Suprapubic skin (tissue), 4 donors: ENCODE measurements around the gene RPL7A. TPM values are rescaled to one million over a fixed set of nuclear protein-coding genes. Genes with fewer than 3 reads are reported as not detected.

Experiments used
- DNase-seq, 2 donors: peaks; one replicate each; pipeline ENCODE4 v3.0.0-alpha.2; 2019; ENCODE audit warnings: low spot score in 2 of 2
- H3K27ac ChIP-seq: fragments of 200-600 bp; sonication (generic); one replicate; pipeline ENCODE4 v1.5.1; 2019
- H3K27me3 ChIP-seq: fragments of 200-600 bp; sonication (generic); one replicate; pipeline ENCODE4 v1.5.1; 2019
- H3K36me3 ChIP-seq: fragments of 200-600 bp; sonication (generic); one replicate; pipeline ENCODE4 v1.5.1; 2019
- H3K4me1 ChIP-seq: fragments of 200-600 bp; sonication (generic); one replicate; pipeline ENCODE4 v1.5.1; 2019
- H3K4me3 ChIP-seq: fragments of 200-600 bp; sonication (generic); one replicate; pipeline ENCODE4 v1.5.1; 2019; ENCODE audit warnings: mild to moderate bottlenecking
- H3K9me3 ChIP-seq: fragments of 200-600 bp; sonication (generic); one replicate; pipeline ENCODE4 v1.5.1; 2019
- CTCF ChIP-seq, 2 donors: fragments of 200-600 bp in 1 of 2; fragments of 450-650 bp in 1 of 2; sonication (generic) in 1 of 2; IDR thresholded peaks; one replicate each; pipeline ENCODE4 v1.5.1; 2016 to 2019; ENCODE audit warnings: antibody characterized with exemption in 2 of 2, mild to moderate bottlenecking in 1 of 2, moderate library complexity in 1 of 2
- EP300 ChIP-seq: sonication (generic); formaldehyde crosslinking; IDR thresholded peaks from one replicate; pipeline ENCODE4 v1.6.1; 2017; ENCODE audit warnings: antibody characterized with exemption
- POLR2A ChIP-seq, 2 donors: fragments of 450-650 bp; IDR thresholded peaks; one replicate each; pipeline ENCODE4 v1.6.1; 2017; ENCODE audit warnings: antibody characterized with exemption in 2 of 2, mild to moderate bottlenecking in 2 of 2, moderate library complexity in 2 of 2
- POLR2AphosphoS5 ChIP-seq, 3 donors: sonication (generic); formaldehyde crosslinking; IDR thresholded peaks; one replicate each; pipeline ENCODE4 v1.6.1; 2017; ENCODE audit warnings: antibody characterized with exemption in 3 of 3
- WGBS: methylation state at CpG from one replicate; pipeline ENCODE4 v1.1.5; 2018; 5-methylcytosine and 5-hydroxymethylcytosine counted together
- total RNA-seq, 4 donors: library from RNA; depleted of rRNA; stranded (reverse); fragments of >200 nt; gene quantifications; one replicate each; pipeline ENCODE4 v1.1.0, GENCODE V29; 2016

Gene RPL7A
- total RNA-seq, 4 donors from 2014 or later, result 1,468 to 3,048 (median 2,531) TPM

GRCh38 chr9:133331221-133331620 is 16.8 kb upstream of the RPL7A start:
- Histone ChIP-seq H3K9me3 (no peaks in the 10 kb centered on the region), H3K36me3 (peaks cover 41% of the 10 kb centered on the region), H3K27ac (no peak overlapping the region), H3K4me3 (no peak overlapping the region), H3K27me3 (no peaks in the 10 kb centered on the region), H3K4me1 (peaks cover 17% of the 10 kb centered on the region)
- peak in 1 of 2 donors; percentile 52 for DNase-seq
- no peak for TF ChIP-seq CTCF (IDR thresholded peaks at IDR 0.05)
- no peak for TF ChIP-seq POLR2A (IDR thresholded peaks at IDR 0.05)
- no peak for TF ChIP-seq POLR2AphosphoS5 (IDR thresholded peaks at IDR 0.05)
- TF ChIP-seq EP300, result no peak
- WGBS, result 89% methylated on average over 10 of the region's 19 CpGs

DNA sequence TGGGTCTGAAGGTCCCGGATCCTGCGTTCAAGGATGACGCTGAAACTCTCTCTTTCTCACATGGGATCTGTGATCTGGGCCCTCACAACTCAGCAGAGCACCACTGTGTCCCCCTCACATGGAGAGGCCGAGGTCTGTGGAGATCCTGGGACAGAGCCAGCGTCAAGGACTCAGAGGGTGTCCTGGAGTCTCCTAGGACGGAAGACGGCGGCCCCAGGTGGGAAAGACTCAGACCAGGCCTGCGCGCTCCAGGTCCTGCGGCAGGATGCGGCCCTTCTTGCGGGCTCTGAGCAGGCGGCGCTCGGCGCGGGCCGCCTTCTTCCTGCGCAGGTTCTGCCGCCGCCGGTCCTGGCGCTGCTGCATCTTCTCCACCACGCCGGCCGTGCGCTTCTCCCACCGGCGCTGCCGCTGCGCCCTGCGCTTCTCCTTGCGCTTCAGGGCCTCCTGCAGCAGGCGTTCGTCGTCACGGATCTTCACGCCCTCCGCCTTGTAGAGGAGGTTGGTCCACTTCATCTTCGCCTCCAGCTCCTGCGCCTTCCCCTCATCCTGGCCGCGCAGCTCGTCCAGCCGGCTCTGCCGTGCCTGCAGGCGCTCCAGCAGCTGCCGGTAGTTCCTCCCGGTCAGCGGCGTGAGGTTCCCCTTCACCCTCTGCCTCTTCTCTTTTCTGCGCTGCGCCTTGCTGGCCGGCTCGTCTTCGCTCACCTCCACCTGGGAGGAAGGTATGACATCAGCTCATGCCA is 16.2 kb upstream of the RPL7A start:
- H3K27me3 ChIP-seq, result no peaks in the 10 kb centered on the region
- peaks cover 23% of the 10 kb centered on the region for H3K4me1 ChIP-seq
- no peak for TF ChIP-seq CTCF (IDR thresholded peaks at IDR 0.05)
- no peak for TF ChIP-seq POLR2A (IDR thresholded peaks at IDR 0.05)
- no peak for TF ChIP-seq POLR2AphosphoS5 (IDR thresholded peaks at IDR 0.05)
- TF ChIP-seq EP300, result no peak
- H3K9me3 ChIP-seq, result no peaks in the 10 kb centered on the region
- DNase-seq, result peak in 1 of 2 donors; percentile 55
- H3K36me3 ChIP-seq, result peaks cover 41% of the 10 kb centered on the region
- 97% methylated on average over 57 of the region's 57 CpGs for WGBS
- no peak overlapping the region for H3K4me3 ChIP-seq
- H3K27ac ChIP-seq, result no peak overlapping the region

- Histone ChIP-seq H3K4me1 (peaks cover 25% of the 10 kb centered on the region), H3K27ac (no peak overlapping the region), H3K4me3 (no peak overlapping the region), H3K27me3 (no peaks in the 10 kb centered on the region), H3K9me3 (no peaks in the 10 kb centered on the region), H3K36me3 (peaks cover 41% of the 10 kb centered on the region)
- TF ChIP-seq POLR2A (IDR thresholded peaks at IDR 0.05), result no peak
- no peak for TF ChIP-seq EP300
- TF ChIP-seq POLR2AphosphoS5 (IDR thresholded peaks at IDR 0.05), result no peak
- TF ChIP-seq CTCF (IDR thresholded peaks at IDR 0.05), result no peak
- peak in 1 of 2 donors; percentile 55 for DNase-seq
- WGBS, result 88% methylated on average over 20 of the region's 20 CpGs
Observed at GRCh38 chr9:133332381-133332730, 15.7 kb upstream of the RPL7A start.

DNA sequence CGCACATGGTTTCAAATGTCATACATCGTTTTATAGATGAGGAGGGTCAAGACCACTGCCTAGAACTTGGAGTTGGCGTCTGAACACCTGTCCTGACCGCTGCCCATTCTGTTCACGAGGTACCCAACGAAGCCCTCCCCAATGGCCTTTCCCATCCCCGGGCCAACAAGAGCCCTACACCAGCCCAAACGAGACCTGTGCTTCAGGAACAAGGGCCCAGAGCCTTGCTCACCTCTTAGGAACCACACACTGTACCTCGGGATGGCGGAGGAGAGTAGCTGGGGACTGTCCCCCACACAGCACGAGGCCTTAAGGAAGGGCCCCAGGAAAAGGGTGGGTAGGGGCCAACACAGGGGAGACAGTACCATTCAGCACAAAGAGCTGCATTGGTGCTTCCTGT is 15.0 kb upstream of the RPL7A start:
- TF ChIP-seq EP300 (no peak), POLR2A (IDR thresholded peaks at IDR 0.05) (no peak), CTCF (IDR thresholded peaks at IDR 0.05) (no peak), POLR2AphosphoS5 (IDR thresholded peaks at IDR 0.05) (no peak)
- peak; percentile 32 to 51 for DNase-seq
- H3K27me3 ChIP-seq, result no peaks in the 10 kb centered on the region
- H3K4me1 ChIP-seq, result peaks cover 25% of the 10 kb centered on the region
- peaks cover 41% of the 10 kb centered on the region for H3K36me3 ChIP-seq
- H3K9me3 ChIP-seq, result no peaks in the 10 kb centered on the region
- H3K4me3 ChIP-seq, result no peak overlapping the region
- WGBS, result 92% methylated on average over 11 of the region's 11 CpGs
- no peak overlapping the region for H3K27ac ChIP-seq

DNA sequence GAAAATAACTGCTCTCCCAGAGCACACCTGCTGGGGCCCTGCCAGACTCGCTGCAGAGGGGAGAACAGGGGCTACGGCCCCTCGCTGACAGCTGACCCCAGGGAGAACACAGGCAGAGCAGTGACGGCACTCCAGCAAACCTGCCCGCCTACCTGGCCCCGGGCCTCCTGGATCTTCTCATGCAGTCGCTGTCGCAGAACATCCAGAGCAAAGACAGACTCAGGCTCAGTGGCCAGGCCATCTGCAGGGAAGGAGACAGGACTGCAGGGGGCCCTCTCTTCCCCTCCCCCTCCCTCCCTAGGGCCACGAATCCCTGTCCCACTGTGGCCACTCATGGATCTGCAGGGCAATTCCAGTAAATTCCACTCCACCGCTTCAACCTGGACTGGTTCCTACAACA is 14.5 kb upstream of the RPL7A start:
- Histone ChIP-seq H3K4me1 (peaks cover 25% of the 10 kb centered on the region), H3K27ac (no peak overlapping the region), H3K4me3 (no peak overlapping the region), H3K36me3 (peaks cover 41% of the 10 kb centered on the region), H3K9me3 (no peaks in the 10 kb centered on the region), H3K27me3 (no peaks in the 10 kb centered on the region)
- peak in 1 of 2 donors; percentile 44 for DNase-seq
- WGBS, result 88% methylated on average over 5 of the region's 10 CpGs
- TF ChIP-seq POLR2A (IDR thresholded peaks at IDR 0.05), result no peak
- no peak for TF ChIP-seq POLR2AphosphoS5 (IDR thresholded peaks at IDR 0.05)
- no peak for TF ChIP-seq EP300
- TF ChIP-seq CTCF (IDR thresholded peaks at IDR 0.05), result no peak
